Panc1 (cell line): ENCODE measurements around the gene S100A7. TPM values are rescaled to one million over a fixed set of nuclear protein-coding genes. Genes with fewer than 3 reads are reported as not detected.

Experiments
- ATAC-seq: fragments of 200-7000 bp; cut with Tn5 transposase; 2 replicates; pipeline ENCODE4 v1.9.1; 2020; ENCODE audit warnings: mild to moderate bottlenecking, moderate library complexity
- BruUV-seq: library from RNA; stranded (reverse); fragments of 400-500 nt; replicated peaks from 2 replicates; lab custom pipeline; 2021; lab: Mats Ljungman, UMichigan
- CTCF ChIA-PET: fragments of 300-600 bp; sonication (Branson Sonifier 250); formaldehyde crosslinking; loops from one replicate; lab custom pipeline; 2022; ENCODE audit warnings: antibody characterized with exemption; lab: Charles Lee
- POLR2A ChIA-PET: fragments of 300-600 bp; sonication (Branson Sonifier 250); formaldehyde crosslinking; loops from one replicate; lab custom pipeline; 2022; ENCODE audit warnings: antibody characterized with exemption; lab: Charles Lee
- DNase-seq: peaks from one replicate; pipeline ENCODE4 v3.0.0-alpha.2; 2010; ENCODE audit warnings: low read depth, low spot score
- H3K27ac ChIP-seq: 2 replicates; pipeline ENCODE4 v1.5.1; 2011; ENCODE audit warnings: mild to moderate bottlenecking, low read length, inconsistent platforms
- H3K27me3 ChIP-seq: fragments of 200-500 bp; sonication (Bioruptor generic); 2 replicates; pipeline ENCODE4 v1.6.0; 2014; ENCODE audit warnings: low read length, inconsistent platforms; ENCODE audit not compliant: control insufficient read depth, insufficient read depth
- H3K36me3 ChIP-seq: fragments of 200-500 bp; sonication (Bioruptor generic); 2 replicates; pipeline ENCODE4 v1.5.1; 2014; ENCODE audit warnings: inconsistent platforms, mild to moderate bottlenecking, low read length, moderate library complexity; ENCODE audit not compliant: control insufficient read depth, insufficient read depth
- H3K4me1 ChIP-seq: 2 replicates; pipeline ENCODE4 v1.5.1; 2011; ENCODE audit warnings: inconsistent platforms, mild to moderate bottlenecking, low read length, moderate library complexity; ENCODE audit not compliant: control insufficient read depth, insufficient read depth
- H3K4me3 ChIP-seq, 2 experiments: 2 replicates each; pipeline ENCODE4 v1.5.1; 2011 to 2012; ENCODE audit warnings: low read depth in 2 of 2, low read length in 2 of 2, mild to moderate bottlenecking in 2 of 2, inconsistent platforms in 1 of 2, moderate library complexity in 1 of 2
- H3K9me3 ChIP-seq: fragments of 200-500 bp; sonication (Bioruptor generic); 2 replicates; pipeline ENCODE4 v1.5.1; 2014; ENCODE audit warnings: low read depth, mild to moderate bottlenecking, inconsistent platforms, low read length, moderate library complexity; ENCODE audit not compliant: control insufficient read depth, insufficient read depth
- CTCF ChIP-seq: fragments of 450-650 bp; IDR thresholded peaks from 2 replicates; pipeline ENCODE4 v1.5.1; 2017; ENCODE audit warnings: mild to moderate bottlenecking
- POLR2AphosphoS5 ChIP-seq: IDR thresholded peaks from 2 replicates; pipeline ENCODE4 v1.6.1; 2012; ENCODE audit warnings: mild to moderate bottlenecking, low read depth, low read length, moderate library complexity
- SIN3A ChIP-seq: IDR thresholded peaks from 2 replicates; pipeline ENCODE4 v1.6.1; 2012; ENCODE audit warnings: low read depth, mild to moderate bottlenecking, low read length, moderate library complexity, borderline replicate concordance; ENCODE audit not compliant: insufficient read depth
- TCF7L2 ChIP-seq: IDR thresholded peaks from 2 replicates; pipeline ENCODE4 v1.6.1; 2011; ENCODE audit warnings: mild to moderate bottlenecking, low read depth, low read length, inconsistent platforms
- in situ Hi-C: cut with HindIII; loops from 2 replicates; pipeline ENCODE4 v1.10.0; 2016; ENCODE audit warnings: low sequenced_read_pairs, low pct_unique_long_range_greater_than_20kb
- intact Hi-C: fragments of 100-400 bp; cut with micrococcal nuclease; formaldehyde crosslinking; loops from one replicate; pipeline ENCODE4 v1.10.0; 2022; ENCODE audit not compliant: unreplicated experiment
- total RNA-seq: library from RNA; stranded (reverse); gene quantifications from one replicate; pipeline ENCODE4 v1.2.1, GENCODE V29; 2021; ENCODE audit not compliant: unreplicated experiment
- TF ChIP-seq, protein P1 (sequence below), 2 experiments: IDR thresholded peaks; 2 replicates each; pipeline ENCODE4 v1.6.1; 2011 to 2012; ENCODE audit warnings: low read depth in 2 of 2, control low read depth in 1 of 2, low read length in 1 of 2, mild to moderate bottlenecking in 1 of 2, moderate library complexity in 1 of 2; ENCODE audit not compliant: insufficient read depth in 1 of 2

S100A7 gene
- total RNA-seq, 1 experiment from 2014 or later, result not detected

DNA sequence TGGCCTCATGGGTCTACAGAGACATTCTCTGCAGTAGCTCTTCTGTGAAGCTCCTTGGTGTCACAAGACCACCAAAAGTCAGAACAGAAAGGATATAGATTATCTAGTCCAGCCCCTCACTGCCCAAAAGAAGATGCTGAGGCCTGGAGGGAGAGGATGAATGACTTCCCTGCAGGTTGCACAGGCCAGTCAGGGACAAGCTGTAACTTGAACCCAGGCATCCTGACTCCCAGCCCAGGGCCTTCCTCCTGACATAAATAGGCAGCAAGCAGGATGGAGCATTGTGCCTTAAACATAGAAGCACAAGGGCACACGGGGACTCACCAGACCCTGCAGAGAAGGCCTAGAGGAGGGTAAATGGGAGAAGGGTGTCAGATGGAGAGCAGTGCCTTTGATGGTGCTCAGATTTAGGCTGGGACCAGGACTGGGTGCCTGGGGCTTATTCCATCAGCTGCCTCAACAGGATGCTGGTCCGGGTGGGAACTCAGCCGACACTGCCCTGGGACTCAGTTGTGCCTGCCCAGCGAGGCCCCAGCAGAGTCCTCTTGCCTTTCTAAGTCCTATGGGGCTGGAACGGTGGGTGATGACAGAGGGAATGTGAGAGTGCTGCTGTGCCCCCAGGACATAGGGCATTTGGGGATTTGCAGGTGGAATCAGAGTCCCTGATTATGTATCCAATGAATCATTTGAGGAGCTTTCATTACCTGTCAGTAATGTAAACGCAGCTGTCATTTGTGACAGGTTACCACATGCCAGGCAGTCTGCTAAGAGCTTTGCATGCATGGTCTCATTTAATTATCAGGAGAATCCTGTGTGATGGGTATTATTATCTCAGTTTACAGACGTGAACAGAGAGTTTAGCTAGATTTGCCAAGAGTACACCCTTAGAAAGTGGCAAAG, 30.9 kb downstream of the S100A7 start:
- DNase-seq (no peak), ATAC-seq (no peak)
- TF ChIP-seq TCF7L2 (no peak), POLR2AphosphoS5 (no peak), CTCF (no peak), SIN3A (no peak)
- TF ChIP-seq, protein P1, sequence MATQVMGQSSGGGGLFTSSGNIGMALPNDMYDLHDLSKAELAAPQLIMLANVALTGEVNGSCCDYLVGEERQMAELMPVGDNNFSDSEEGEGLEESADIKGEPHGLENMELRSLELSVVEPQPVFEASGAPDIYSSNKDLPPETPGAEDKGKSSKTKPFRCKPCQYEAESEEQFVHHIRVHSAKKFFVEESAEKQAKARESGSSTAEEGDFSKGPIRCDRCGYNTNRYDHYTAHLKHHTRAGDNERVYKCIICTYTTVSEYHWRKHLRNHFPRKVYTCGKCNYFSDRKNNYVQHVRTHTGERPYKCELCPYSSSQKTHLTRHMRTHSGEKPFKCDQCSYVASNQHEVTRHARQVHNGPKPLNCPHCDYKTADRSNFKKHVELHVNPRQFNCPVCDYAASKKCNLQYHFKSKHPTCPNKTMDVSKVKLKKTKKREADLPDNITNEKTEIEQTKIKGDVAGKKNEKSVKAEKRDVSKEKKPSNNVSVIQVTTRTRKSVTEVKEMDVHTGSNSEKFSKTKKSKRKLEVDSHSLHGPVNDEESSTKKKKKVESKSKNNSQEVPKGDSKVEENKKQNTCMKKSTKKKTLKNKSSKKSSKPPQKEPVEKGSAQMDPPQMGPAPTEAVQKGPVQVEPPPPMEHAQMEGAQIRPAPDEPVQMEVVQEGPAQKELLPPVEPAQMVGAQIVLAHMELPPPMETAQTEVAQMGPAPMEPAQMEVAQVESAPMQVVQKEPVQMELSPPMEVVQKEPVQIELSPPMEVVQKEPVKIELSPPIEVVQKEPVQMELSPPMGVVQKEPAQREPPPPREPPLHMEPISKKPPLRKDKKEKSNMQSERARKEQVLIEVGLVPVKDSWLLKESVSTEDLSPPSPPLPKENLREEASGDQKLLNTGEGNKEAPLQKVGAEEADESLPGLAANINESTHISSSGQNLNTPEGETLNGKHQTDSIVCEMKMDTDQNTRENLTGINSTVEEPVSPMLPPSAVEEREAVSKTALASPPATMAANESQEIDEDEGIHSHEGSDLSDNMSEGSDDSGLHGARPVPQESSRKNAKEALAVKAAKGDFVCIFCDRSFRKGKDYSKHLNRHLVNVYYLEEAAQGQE (IDR thresholded peaks at IDR 0.05; ENCODE audit: insufficient read depth in 1 of 2, low read depth in 2 of 2, low read length in 1 of 2), result no peak
- in situ Hi-C loops, result no loop called here
- H3K27me3 ChIP-seq, result no peaks in the 10 kb centered on the region; the same call in none of the 2 replicates
- ChIA-PET POLR2A (no interaction called here), CTCF (no interaction called here)
- no peak overlapping the region for H3K4me3 ChIP-seq
- no peaks in the 10 kb centered on the region for H3K36me3 ChIP-seq
- H3K9me3 ChIP-seq, result no peaks in the 10 kb centered on the region
- no TSS peak for BruUV-seq
- no peaks in the 10 kb centered on the region for H3K4me1 ChIP-seq
- H3K27ac ChIP-seq, result no peak overlapping the region
- intact Hi-C loops, result no loop called here

DNA sequence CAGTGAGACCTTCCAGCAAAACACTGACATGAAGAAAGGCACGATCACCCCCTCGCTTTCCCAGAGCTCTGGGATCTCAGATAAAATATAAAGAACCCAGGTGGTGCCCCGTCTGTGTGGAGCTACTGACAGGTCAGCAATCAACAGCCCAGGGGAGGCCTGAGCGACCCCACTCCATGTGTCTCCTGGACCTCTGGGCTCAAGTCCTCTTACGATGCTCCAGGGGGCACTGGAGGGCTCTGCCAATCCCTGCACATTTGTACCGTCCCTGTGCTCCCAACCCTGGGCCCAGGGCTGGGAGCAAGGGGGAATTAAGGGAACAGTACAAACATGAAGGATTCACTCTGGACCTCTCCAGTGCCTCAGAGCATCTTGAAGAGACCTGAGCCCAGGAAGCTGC, 31.7 kb downstream of the S100A7 start:
- TF ChIP-seq CTCF (no peak; the same call in 1 of the 2 replicates), SIN3A (no peak), TCF7L2 (no peak), POLR2AphosphoS5 (no peak)
- TF ChIP-seq, protein P1 (IDR thresholded peaks at IDR 0.05; ENCODE audit: insufficient read depth in 1 of 2, low read depth in 2 of 2, low read length in 1 of 2), result no peak
- ATAC-seq (peak; percentile 56; the same call in 1 of the 2 replicates), DNase-seq (no peak)
- CTCF ChIA-PET, result no interaction called here
- intact Hi-C loops, result no loop called here
- Histone ChIP-seq H3K9me3 (no peaks in the 10 kb centered on the region), H3K36me3 (no peaks in the 10 kb centered on the region), H3K4me1 (no peaks in the 10 kb centered on the region), H3K27ac (no peak overlapping the region), H3K27me3 (peaks cover 6% of the 10 kb centered on the region), H3K4me3 (no peak overlapping the region)
- in situ Hi-C loops, result no loop called here
- BruUV-seq, result no TSS peak
- POLR2A ChIA-PET, result no interaction called here
